ENCODE results near the gene VWDE.
A peak's percentile ranks its signal among the peaks of the same experiment; 100 is the strongest.
"Not testable (repeated sequence)": the region's sequence is repeated elsewhere in the genome, so short reads cannot be mapped to it uniquely, and the experiment has no call there.

The VWDE gene

GRCh38 chr7:12402365-12402725, 1.3 kb downstream of the VWDE start:
- DNase-seq: no peak

DNA sequence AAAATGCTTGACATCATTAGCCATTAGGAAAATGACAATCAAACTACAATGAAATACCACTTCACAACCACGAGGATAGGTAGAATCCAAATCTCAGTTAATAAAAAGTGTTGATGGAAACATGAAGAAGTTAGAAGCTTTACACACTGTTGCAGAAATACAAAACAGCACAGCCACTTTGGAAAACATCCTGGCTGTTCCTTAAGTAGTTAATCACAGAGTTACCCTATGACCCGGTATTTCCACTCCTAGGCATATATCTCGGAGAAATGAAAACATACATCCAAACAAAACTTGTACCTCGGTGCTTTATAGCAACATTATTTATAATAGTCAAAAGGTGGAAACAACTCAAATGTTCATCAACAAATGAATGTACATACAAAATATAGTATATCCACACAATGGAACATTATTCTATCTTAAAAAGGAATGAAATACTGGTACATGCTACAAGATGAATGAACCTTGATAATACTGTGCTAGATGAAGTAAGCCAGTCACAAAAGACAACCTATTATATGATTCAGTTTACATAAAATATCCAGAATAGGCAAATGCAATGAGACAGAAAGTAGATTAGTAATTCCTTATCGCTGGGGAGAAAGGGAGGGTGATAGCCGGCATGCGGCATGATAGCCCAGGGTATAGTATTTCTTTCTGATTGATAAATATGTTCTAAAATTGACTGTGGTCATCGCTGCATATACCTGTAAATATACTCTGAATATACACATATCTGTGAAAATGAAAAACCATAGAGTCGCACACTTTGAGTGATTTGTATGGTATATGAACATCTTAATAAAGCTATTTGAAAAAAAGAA, 1.9 kb downstream of the VWDE start:
- DNase-seq: no peak

DNA sequence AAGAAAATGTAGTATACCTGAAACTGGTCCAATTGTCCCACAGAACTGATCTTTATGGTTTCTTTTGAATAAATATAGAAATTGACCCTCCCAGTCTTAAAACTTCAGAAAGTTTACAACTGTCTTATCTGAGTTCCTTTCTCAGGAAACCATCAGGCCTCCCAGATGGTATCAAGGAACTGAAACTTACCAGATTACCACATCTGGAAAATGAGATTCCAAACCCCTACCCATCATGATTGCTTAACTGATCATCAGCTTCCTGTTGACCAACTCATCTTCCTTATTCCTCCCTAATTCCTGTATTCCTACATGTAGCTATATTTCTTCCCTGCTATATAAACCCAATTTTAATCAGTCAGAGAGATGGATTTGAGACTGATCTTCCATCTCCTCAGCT, 5.5 kb downstream of the VWDE start:
- no peak for DNase-seq

GRCh38 chr7:12397671-12398070, 6.0 kb downstream of the VWDE start:
- no peak for DNase-seq

DNA sequence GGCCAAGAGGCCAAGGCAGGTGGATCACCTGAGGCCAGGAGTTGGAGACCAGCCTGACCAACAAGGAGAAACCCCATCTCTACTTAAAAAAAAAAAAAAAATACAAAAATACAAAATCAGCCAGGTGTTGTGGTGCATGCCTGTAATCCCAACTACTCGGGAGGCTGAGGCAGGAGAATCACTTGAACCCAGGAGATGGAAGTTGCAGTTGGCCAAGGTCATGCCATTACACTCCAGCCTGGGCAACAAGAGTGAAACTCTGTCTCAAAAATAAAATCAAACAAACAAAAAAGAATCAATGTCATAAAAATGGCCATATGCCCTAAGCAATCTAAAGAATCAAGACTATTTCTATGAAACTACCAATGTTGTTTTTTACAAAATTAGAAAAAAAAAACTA, 7.0 kb downstream of the VWDE start:
- DNase-seq: not testable (repeated sequence)

- DNase-seq: no peak
Observed at GRCh38 chr7:12391922-12392615, 11.6 kb downstream of the VWDE start.

GRCh38 chr7:12389089-12389700, 14.5 kb downstream of the VWDE start:
- peak in 11 of 56 donors; percentile 0 to 51 (median 24) for DNase-seq

DNA sequence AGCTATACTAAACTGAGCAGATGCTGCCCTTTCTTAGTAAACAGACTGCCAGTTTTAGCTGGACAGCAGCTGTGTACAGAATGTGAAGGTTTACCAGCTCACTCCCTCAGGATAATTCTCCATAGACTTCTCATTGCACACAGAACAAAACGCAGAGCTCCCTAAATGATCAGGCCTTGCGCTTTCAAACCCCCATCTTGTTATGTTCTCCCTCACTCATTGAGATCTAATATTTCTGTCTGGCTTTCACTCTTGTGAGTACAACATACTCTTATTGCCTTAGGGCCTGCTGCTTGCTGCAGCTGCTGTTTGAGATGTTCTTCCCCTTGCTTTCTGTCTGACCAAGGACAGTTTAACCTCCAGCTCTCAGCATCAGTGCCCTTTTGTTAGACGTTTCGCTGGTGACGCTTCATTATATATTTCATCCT, 17.3 kb downstream of the VWDE start:
- DNase-seq: no peak

DNA sequence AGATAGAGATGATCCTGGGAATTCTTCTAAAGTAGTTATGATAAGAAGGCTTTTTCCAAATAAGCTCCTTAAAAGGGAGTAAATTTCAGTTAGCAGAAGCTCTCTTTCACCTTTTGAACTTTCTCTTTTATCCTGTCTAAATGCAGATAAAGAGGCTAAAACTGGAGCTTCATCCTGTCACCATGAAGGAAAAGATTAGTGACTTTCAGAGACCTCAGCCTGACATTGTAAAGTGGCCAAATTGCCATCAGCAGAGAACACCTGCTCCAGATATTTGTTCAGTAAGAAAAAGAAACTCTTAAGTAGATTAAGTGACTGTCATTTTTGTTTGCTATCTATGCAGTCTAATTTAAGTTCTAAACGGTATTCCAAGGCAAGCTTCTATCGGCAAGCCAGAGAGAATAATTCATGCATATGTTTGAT, 18.3 kb downstream of the VWDE start:
- no peak for DNase-seq

DNA sequence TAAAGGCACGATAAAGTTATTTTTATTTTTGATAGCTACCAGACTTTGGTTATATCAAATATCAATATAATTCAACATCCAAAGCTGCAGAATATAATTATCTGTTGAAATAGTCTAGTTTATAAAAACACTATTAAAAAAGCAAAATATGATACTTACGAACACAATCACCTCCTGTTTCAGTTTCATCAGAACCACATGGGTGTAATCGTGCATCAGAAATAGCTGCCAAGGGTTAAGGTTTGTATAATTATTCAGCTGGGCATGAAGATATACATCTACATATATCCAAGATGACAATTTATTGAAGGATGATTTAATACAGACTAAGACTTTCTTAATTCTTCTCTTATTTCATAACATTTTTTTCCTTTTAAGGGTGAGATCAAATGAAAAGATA, 20.3 kb downstream of the VWDE start:
- DNase-seq: no peak

- DNase-seq: no peak
Observed at GRCh38 chr7:12378389-12378788, 25.3 kb downstream of the VWDE start.

DNA sequence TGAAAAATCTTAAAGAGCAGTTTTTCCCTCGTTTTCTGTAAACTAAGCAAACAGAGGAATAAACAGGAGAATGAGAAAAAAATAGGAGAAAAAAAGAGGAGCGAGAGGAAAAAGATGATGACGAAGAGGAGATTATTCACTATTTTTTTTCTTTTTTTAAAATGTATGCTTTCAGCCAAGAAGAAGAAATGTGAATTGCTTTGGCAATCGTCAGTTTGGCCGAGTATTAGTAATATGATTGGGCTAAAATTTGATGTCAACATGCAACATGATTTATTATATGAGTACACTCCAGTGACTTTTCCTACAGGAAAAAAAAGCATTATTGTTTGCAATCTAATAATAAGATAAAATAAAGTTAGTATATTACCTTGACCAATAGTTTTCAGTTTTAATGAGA, 26.3 kb downstream of the VWDE start:
- DNase-seq: no peak

- DNase-seq: no peak
Observed at GRCh38 chr7:12373580-12374263, 29.9 kb downstream of the VWDE start.

- no peak for DNase-seq
Observed at GRCh38 chr7:12370249-12370648, 33.4 kb downstream of the VWDE start.

- DNase-seq: no peak
Observed at GRCh38 chr7:12369756-12370155, 33.9 kb downstream of the VWDE start.

DNA sequence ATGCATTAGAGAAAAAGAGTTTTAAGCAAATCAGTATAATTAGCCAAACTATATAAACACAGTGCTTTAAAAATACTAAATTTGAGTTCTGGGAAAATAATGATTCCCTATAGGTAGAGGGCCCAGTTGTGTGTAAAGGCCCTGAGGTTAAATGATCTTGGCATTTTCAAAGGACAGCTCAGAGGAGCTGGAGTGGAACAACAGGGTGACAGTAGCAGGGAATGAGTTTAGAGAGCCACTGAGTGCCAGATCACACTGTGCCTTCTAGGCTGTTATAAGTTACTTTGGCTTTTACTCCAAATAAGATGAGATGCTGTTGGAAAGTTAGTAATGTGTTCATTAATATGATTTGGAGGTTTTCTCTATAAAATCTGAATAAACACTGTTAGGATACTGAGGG, 34.6 kb downstream of the VWDE start:
- DNase-seq: no peak

DNA sequence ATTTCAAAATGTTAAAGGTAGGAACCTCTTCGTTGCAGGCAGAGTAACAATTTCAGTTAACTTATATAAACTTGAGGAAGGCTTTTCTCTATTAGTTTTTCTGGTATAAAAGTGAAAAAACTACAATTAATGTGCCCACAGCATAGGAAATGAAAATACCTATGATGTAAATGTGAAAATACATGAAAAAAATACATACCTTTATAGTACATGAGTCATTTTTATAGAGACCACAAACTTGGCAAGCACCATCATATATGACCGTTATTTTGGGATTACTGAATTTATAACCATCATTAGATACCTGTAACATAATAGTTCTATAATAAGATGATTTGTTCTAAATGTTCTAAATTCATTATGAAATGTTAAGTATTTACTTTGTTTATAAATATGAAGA, 42.7 kb downstream of the VWDE start:
- no peak for DNase-seq

GRCh38 chr7:12358694-12359093, 45.0 kb downstream of the VWDE start:
- no peak for DNase-seq

DNA sequence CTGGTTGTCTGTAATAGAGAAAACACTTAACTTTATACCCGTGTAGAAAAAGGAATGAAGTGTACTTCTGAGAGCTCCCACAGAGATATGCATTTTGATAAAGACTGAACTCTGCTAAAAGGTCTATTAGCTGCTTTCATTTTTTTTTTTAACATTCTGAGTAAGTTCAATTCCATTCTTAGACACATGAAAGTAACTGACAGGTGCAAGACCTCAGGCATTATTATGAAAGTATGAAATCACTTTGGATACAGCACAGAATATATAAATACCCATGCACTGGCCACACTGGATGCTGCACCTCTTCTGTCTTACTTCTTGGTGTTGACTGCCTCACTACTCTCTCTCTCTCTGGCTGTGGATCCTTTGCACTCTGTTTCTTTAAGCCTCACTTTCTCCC, 46.2 kb downstream of the VWDE start:
- DNase-seq: no peak

GRCh38 chr7:12351843-12352242, 51.8 kb downstream of the VWDE start:
- no peak for DNase-seq

DNA sequence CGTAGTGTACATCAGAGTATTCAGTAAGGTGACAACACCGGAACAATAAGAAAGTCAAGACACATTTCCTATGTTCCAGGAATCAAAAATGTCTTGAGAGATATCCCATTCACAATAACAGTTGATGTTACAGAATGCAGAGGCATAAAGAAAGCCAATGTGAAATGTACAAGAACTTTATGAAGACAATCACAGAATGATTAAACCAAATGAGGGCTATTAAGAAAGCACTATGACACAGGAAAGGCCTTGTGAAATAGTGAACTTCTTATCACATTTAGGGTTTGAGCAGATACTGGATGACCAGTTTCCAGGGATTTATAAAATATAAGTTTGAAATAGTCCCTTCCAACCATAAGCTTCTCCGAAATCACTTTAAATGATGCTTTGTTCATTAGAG, 52.7 kb downstream of the VWDE start:
- DNase-seq: no peak

DNA sequence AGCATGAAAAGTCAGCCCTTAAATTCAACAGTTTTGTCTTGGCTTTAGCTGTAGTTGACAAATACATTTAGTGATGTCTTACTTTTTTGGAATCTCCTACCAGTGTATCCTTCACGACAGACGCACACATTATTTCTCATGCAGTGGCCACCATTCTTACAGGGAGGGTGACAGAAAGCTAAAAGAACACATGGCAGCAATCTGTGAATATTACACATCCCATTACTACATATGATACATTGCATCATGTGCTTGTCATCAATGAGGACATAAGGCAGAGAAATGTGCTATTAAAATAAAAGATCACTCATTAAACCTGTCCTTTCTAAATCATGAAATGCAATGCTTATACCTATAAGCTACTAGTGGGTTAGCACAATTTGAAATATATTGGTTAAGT, 66.6 kb downstream of the VWDE start:
- no peak for DNase-seq
